GM23248 (cell line): Measurements from ENCODE around the gene MAGEB17.

ENCODE experiments used
- EZH2 ChIP-seq: fragments of 200-600 bp; sonication (generic); IDR thresholded peaks from 2 replicates; pipeline ENCODE4 v1.6.1; 2018; ENCODE audit warnings: antibody characterized with exemption, mild to moderate bottlenecking; ENCODE audit not compliant: insufficient read depth, poor library complexity, severe bottlenecking
- EZH2phosphoT487 ChIP-seq: fragments of 200-600 bp; sonication (generic); IDR thresholded peaks from 2 replicates; pipeline ENCODE4 v1.6.1; 2018; ENCODE audit warnings: antibody characterized with exemption, moderate library complexity, mild to moderate bottlenecking, low read depth; ENCODE audit not compliant: insufficient read depth

GRCh38 chrX:16137416-16138107 lies 29.7 kb upstream of the MAGEB17 start:
- TF ChIP-seq EZH2phosphoT487 (no peak), EZH2 (no peak)
